ENCODE measurements around the gene SLC12A1. TPM values are rescaled to one million over a fixed set of nuclear protein-coding genes. Genes with fewer than 3 reads are reported as not detected.

SLC12A1 gene
- total RNA-seq, 1 experiment from 2014 or later = not detected

GRCh38 chr15:48248414-48248813, 42.3 kb downstream of the SLC12A1 start:
- no peaks in the 10 kb centered on the region for H3K36me3 ChIP-seq (ENCODE audit: control insufficient read depth, insufficient read depth, low read length)
- no peak overlapping the region for H3K27ac ChIP-seq (ENCODE audit: low read length)
- no peaks in the 10 kb centered on the region for H3K4me1 ChIP-seq (ENCODE audit: control insufficient read depth, insufficient read depth, low read length)
- intact Hi-C loops (cut with micrococcal nuclease; ENCODE audit: unreplicated experiment) = no loop called here
- DNase-seq (ENCODE audit: low read depth, low spot score) = no peak
- no peak for ATAC-seq
- H3K9me3 ChIP-seq (ENCODE audit: control insufficient read depth, insufficient read depth, low read depth, low read length) = no peaks in the 10 kb centered on the region
- CTCF ChIA-PET = no interaction called here
- TF ChIP-seq POLR2AphosphoS5 (IDR thresholded peaks at IDR 0.05; ENCODE audit: low read depth, low read length) (no peak), REST (IDR thresholded peaks at IDR 0.05; ENCODE audit: insufficient read depth in 1 of 2, low read depth in 2 of 2, low read length in 1 of 2) (no peak), CTCF (IDR thresholded peaks at IDR 0.05) (no peak), TCF7L2 (IDR thresholded peaks at IDR 0.05; ENCODE audit: low read depth, low read length) (no peak), SIN3A (IDR thresholded peaks at IDR 0.05; ENCODE audit: borderline replicate concordance, insufficient read depth, low read depth, low read length) (no peak)
- H3K4me3 ChIP-seq (ENCODE audit: low read depth in 2 of 2, low read length in 2 of 2) = no peak overlapping the region
- POLR2A ChIA-PET = no interaction called here
- BruUV-seq (replicated peaks) = no TSS peak
- peaks cover 3% of the 10 kb centered on the region for H3K27me3 ChIP-seq (ENCODE audit: control insufficient read depth, insufficient read depth, low read length)
- in situ Hi-C loops (cut with HindIII; ENCODE audit: low pct_unique_long_range_greater_than_20kb, low sequenced_read_pairs) = no loop called here

GRCh38 chr15:48250640-48251076, 44.6 kb downstream of the SLC12A1 start:
- intact Hi-C loops (cut with micrococcal nuclease; ENCODE audit: unreplicated experiment) = loop anchor here (5.0 kb wide), 1 partner anchor 138 kb away; no protein-coding TSS in a partner anchor
- H3K36me3 ChIP-seq (ENCODE audit: control insufficient read depth, insufficient read depth, low read length) = no peaks in the 10 kb centered on the region
- BruUV-seq (replicated peaks) = no TSS peak
- peaks cover 5% of the 10 kb centered on the region for H3K27me3 ChIP-seq (ENCODE audit: control insufficient read depth, insufficient read depth, low read length)
- peak; percentile 75; the same call in 1 of the 2 replicates for ATAC-seq
- TF ChIP-seq SIN3A (IDR thresholded peaks at IDR 0.05; ENCODE audit: borderline replicate concordance, insufficient read depth, low read depth, low read length) = no peak
- TF ChIP-seq REST (IDR thresholded peaks at IDR 0.05; ENCODE audit: insufficient read depth in 1 of 2, low read depth in 2 of 2, low read length in 1 of 2) = no peak
- TF ChIP-seq POLR2AphosphoS5 (IDR thresholded peaks at IDR 0.05; ENCODE audit: low read depth, low read length) = no peak
- no peak for TF ChIP-seq TCF7L2 (IDR thresholded peaks at IDR 0.05; ENCODE audit: low read depth, low read length)
- peak; percentile 78 for TF ChIP-seq CTCF (IDR thresholded peaks at IDR 0.05)
- H3K4me1 ChIP-seq (ENCODE audit: control insufficient read depth, insufficient read depth, low read length) = no peaks in the 10 kb centered on the region
- no peak overlapping the region for H3K4me3 ChIP-seq (ENCODE audit: low read depth in 2 of 2, low read length in 2 of 2)
- CTCF ChIA-PET = no interaction called here
- H3K27ac ChIP-seq (ENCODE audit: low read length) = no peak overlapping the region
- in situ Hi-C loops (cut with HindIII; ENCODE audit: low pct_unique_long_range_greater_than_20kb, low sequenced_read_pairs) = no loop called here
- DNase-seq (ENCODE audit: low read depth, low spot score) = peak; percentile 56
- POLR2A ChIA-PET = no interaction called here
- H3K9me3 ChIP-seq (ENCODE audit: control insufficient read depth, insufficient read depth, low read depth, low read length) = no peaks in the 10 kb centered on the region

Data from Panc1 (cell line).